MM.1S (cell line): ENCODE data around the gene GH2.

Experiments
- DNase-seq: peaks from one replicate; pipeline ENCODE4 v3.0.0-alpha.2; 2015
- H2AFZ ChIP-seq: fragments of 300-600 bp; sonication (generic); 2 replicates; pipeline ENCODE4 v1.6.0; 2016; ENCODE audit warnings: antibody characterized with exemption, low read length
- H3F3A ChIP-seq: fragments of 300-600 bp; sonication (generic); 2 replicates; pipeline ENCODE4 v1.6.1; 2016; ENCODE audit warnings: mild to moderate bottlenecking, antibody characterized with exemption, low read length, moderate library complexity, mixed read lengths; ENCODE audit not compliant: insufficient read depth
- H3K27ac ChIP-seq: fragments of 300-600 bp; sonication (generic); 2 replicates; pipeline ENCODE4 v1.5.1; 2016; ENCODE audit warnings: mild to moderate bottlenecking, low read length
- H3K27me3 ChIP-seq: fragments of 300-600 bp; sonication (generic); replicated peaks from 2 replicates; pipeline ENCODE4 v1.6.0; 2016; ENCODE audit warnings: low read length; ENCODE audit not compliant: insufficient read depth
- H3K36me3 ChIP-seq: fragments of 300-600 bp; sonication (generic); replicated peaks from 2 replicates; pipeline ENCODE4 v1.6.1; 2016; ENCODE audit warnings: mild to moderate bottlenecking, low read length, mixed read lengths; ENCODE audit not compliant: insufficient read depth
- H3K4me1 ChIP-seq: fragments of 300-600 bp; sonication (generic); 2 replicates; pipeline ENCODE4 v1.6.1; 2016; ENCODE audit warnings: low read length, mixed read lengths
- H3K4me2 ChIP-seq: fragments of 300-600 bp; sonication (generic); 2 replicates; pipeline ENCODE4 v1.6.0; 2016; ENCODE audit warnings: low read depth, low read length
- H3K4me3 ChIP-seq: fragments of 300-600 bp; sonication (generic); 2 replicates; pipeline ENCODE4 v1.5.1; 2016; ENCODE audit warnings: low read length, mixed read lengths
- H3K79me2 ChIP-seq: fragments of 300-600 bp; sonication (generic); 2 replicates; pipeline ENCODE4 v1.6.1; 2016; ENCODE audit warnings: mixed run types, low read length, mixed read lengths
- H3K9ac ChIP-seq: fragments of 300-600 bp; sonication (generic); 2 replicates; pipeline ENCODE4 v1.6.1; 2016; ENCODE audit warnings: low read length, mixed read lengths
- H3K9me2 ChIP-seq: fragments of 300-600 bp; sonication (generic); replicated peaks from 2 replicates; pipeline ENCODE4 v1.6.1; 2016; ENCODE audit warnings: mild to moderate bottlenecking, low read length, mixed read lengths; ENCODE audit not compliant: insufficient read depth
- H3K9me3 ChIP-seq: fragments of 300-600 bp; sonication (generic); replicated peaks from 2 replicates; pipeline ENCODE4 v1.6.1; 2016; ENCODE audit warnings: mild to moderate bottlenecking, low read length, mixed read lengths; ENCODE audit not compliant: insufficient read depth
- H4K20me1 ChIP-seq: fragments of 300-600 bp; sonication (generic); 2 replicates; pipeline ENCODE4 v1.6.1; 2016; ENCODE audit warnings: mild to moderate bottlenecking, low read length, moderate library complexity, mixed read lengths; ENCODE audit not compliant: insufficient read depth
- CTCF ChIP-seq: fragments of 300-600 bp; sonication (generic); IDR thresholded peaks from 2 replicates; pipeline ENCODE4 v1.5.1; 2016; ENCODE audit warnings: antibody characterized with exemption, low read length, mixed read lengths
- EZH2 ChIP-seq: fragments of 300-600 bp; sonication (generic); optimal IDR thresholded peaks from 2 replicates; pipeline ENCODE3; 2017; ENCODE audit warnings: low read depth, mild to moderate bottlenecking, antibody characterized with exemption, low read length, mixed read lengths
- EZH2phosphoT487 ChIP-seq: fragments of 300-600 bp; sonication (generic); IDR thresholded peaks from 2 replicates; pipeline ENCODE4 v1.6.1; 2018; ENCODE audit warnings: antibody characterized with exemption, low read length

The GH2 gene

GRCh38 chr17:63842540-63843386 lies 39.0 kb downstream of the GH2 start, which contains the start of gene SMARCD2:
Gene SMARCD2 (minus strand): TSS chr17:63842685. CDS start chr17:63842674, 11 bp downstream.
- DNase-seq = peak; percentile 98

GRCh38 chr17:63842173-63842539 lies 39.6 kb downstream of the GH2 start:
- TF ChIP-seq CTCF = no peak
- no peak for TF ChIP-seq EZH2
- no peak for TF ChIP-seq EZH2phosphoT487
- H3K79me2 ChIP-seq = peaks cover 51% of the 10 kb centered on the region
- H3F3A ChIP-seq = peaks cover 15% of the 10 kb centered on the region
- no peaks in the 10 kb centered on the region for H3K27me3 ChIP-seq
- no peaks in the 10 kb centered on the region; the same call in 1 of the 2 replicates for H4K20me1 ChIP-seq
- H3K36me3 ChIP-seq = no peaks in the 10 kb centered on the region
- peak overlapping the region; percentile 70 for H3K9ac ChIP-seq
- H3K27ac ChIP-seq = peak overlapping the region; percentile 0; the same call in 1 of the 2 replicates
- DNase-seq = no peak
- H3K9me2 ChIP-seq = no peaks in the 10 kb centered on the region
- no peaks in the 10 kb centered on the region for H3K9me3 ChIP-seq
- H3K4me2 ChIP-seq = peak overlapping the region; percentile 91; the same call in 1 of the 2 replicates
- peaks cover 22% of the 10 kb centered on the region for H3K4me1 ChIP-seq
- peak overlapping the region; percentile 46; the same call in 1 of the 2 replicates for H2AFZ ChIP-seq
- H3K4me3 ChIP-seq = peak overlapping the region; percentile 81

More at GRCh38 chr17:63842540-63843386, 39.0 kb downstream of the GH2 start, which contains the start of gene SMARCD2:
- H3K4me3 ChIP-seq = peak within 1 kb of the TSS; percentile 81
- peak within 1 kb of the TSS; percentile 69; the same call in 1 of the 2 replicates for H3K27ac ChIP-seq
- H3K9me2 ChIP-seq = no peaks in the 10 kb centered on the region
- no peaks in the 10 kb centered on the region for H3K36me3 ChIP-seq
- peaks cover 15% of the 10 kb centered on the region for H3F3A ChIP-seq
- H3K9me3 ChIP-seq = no peaks in the 10 kb centered on the region
- H3K4me2 ChIP-seq = peak within 1 kb of the TSS; percentile 91
- peak within 1 kb of the TSS; percentile 82 for H3K9ac ChIP-seq
- H3K4me1 ChIP-seq = peaks cover 22% of the 10 kb centered on the region
- H3K79me2 ChIP-seq = peaks cover 45% of the 10 kb centered on the region
- H4K20me1 ChIP-seq = no peaks in the 10 kb centered on the region; the same call in 1 of the 2 replicates
- H2AFZ ChIP-seq = peak within 1 kb of the TSS; percentile 69
- TF ChIP-seq EZH2phosphoT487 (no peak), CTCF (no peak), EZH2 (no peak)
- no peaks in the 10 kb centered on the region for H3K27me3 ChIP-seq

DNA sequence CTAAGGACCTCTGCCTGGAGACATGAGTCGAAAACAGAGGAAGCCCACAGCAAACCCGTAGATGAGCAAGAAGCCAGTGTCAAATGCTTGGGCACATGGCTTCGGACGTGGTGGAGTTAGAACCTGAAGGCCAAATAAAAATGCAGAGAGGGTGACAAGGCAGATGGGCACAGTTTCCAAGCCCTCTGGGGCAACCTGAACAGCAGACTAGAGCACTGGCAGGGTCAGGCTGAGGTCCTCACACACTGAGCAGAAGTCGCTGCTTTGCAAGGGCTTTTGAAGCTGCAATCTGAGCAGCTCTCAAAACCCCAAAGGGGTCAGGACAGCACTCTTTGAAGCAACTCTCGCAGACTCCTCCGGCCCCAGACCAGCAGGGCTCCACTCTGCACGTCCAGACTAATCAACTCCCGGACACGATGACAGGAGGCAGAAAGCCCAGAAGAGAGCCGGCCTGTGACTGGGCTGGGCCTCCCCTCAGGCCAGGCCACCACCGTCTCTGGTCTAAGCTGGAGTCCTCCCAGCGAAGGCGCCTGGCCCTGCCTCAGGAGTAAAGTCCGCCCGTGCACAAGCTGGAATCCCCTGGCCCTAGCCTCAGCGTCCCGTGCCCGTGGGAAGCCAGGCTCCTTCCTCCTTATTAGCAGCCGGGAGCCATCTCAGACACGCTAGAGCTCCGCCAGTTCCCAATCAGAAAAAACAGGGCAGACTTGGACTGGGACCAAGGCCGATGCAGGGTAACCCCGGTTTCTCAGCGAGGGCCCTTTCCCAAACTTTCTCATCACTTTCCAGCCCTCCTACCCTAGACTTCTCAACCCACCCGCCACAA lies 40.2 kb downstream of the GH2 start:
- no peaks in the 10 kb centered on the region for H3K9me2 ChIP-seq
- H3K4me2 ChIP-seq = peak overlapping the region; percentile 91
- H2AFZ ChIP-seq = no peak overlapping the region; the same call in 1 of the 2 replicates
- peaks cover 15% of the 10 kb centered on the region for H3F3A ChIP-seq
- H3K27ac ChIP-seq = peak overlapping the region; percentile 22; the same call in 1 of the 2 replicates
- H3K4me3 ChIP-seq = peak overlapping the region; percentile 81
- DNase-seq = peak; percentile 42
- peaks cover 22% of the 10 kb centered on the region for H3K4me1 ChIP-seq
- no peaks in the 10 kb centered on the region for H3K9me3 ChIP-seq
- TF ChIP-seq CTCF (no peak), EZH2 (no peak), EZH2phosphoT487 (no peak)
- H3K9ac ChIP-seq = peak overlapping the region; percentile 70
- H4K20me1 ChIP-seq = no peaks in the 10 kb centered on the region; the same call in 1 of the 2 replicates
- no peaks in the 10 kb centered on the region for H3K27me3 ChIP-seq
- peaks cover 57% of the 10 kb centered on the region for H3K79me2 ChIP-seq
- no peaks in the 10 kb centered on the region for H3K36me3 ChIP-seq
